ENCODE results near the gene FAM107B. TPM values are rescaled to one million over a fixed set of nuclear protein-coding genes. Genes with fewer than 3 reads are reported as not detected.
"Not testable (repeated sequence)": the region's sequence is repeated elsewhere in the genome, so short reads cannot be mapped to it uniquely, and the experiment has no call there.

The FAM107B gene
- total RNA-seq, 1 donor from 2014 or later: 286 TPM

GRCh38 chr10:14820775-14821154 lies 46.1 kb upstream of the FAM107B start:
- Mint-ChIP-seq H3K9me3 (no peaks in the 10 kb centered on the region), H3K27me3 (no peaks in the 10 kb centered on the region), H3K4me1 (peaks cover 15% of the 10 kb centered on the region), H3K27ac (no peak overlapping the region), H3K36me3 (ENCODE audit: low read depth) (no peaks in the 10 kb centered on the region), H3K4me3 (no peak overlapping the region)
- ChIA-PET POLR2A (no interaction called here), CTCF (no interaction called here)
- ATAC-seq (ENCODE audit: low read depth) (no peak), DNase-seq (no peak)
- intact Hi-C loops (cut with micrococcal nuclease): loop anchor here (5.0 kb wide), 1 partner anchor 233 kb away; no protein-coding TSS in a partner anchor
- no peak for TF ChIP-seq CTCF (IDR thresholded peaks at IDR 0.05)

- Mint-ChIP-seq H3K4me3 (no peak overlapping the region), H3K4me1 (peaks cover 13% of the 10 kb centered on the region), H3K27me3 (no peaks in the 10 kb centered on the region), H3K9me3 (no peaks in the 10 kb centered on the region), H3K36me3 (ENCODE audit: low read depth) (no peaks in the 10 kb centered on the region), H3K27ac (peak overlapping the region; percentile 46)
- CTCF ChIA-PET: interaction anchor here (0.6 to 1.4 kb wide), 4 partner anchors 10 to 283 kb away, joined by 3 to 4 read pairs (median 3); no protein-coding TSS in a partner anchor
- no peak for TF ChIP-seq CTCF (IDR thresholded peaks at IDR 0.05)
- ATAC-seq (ENCODE audit: low read depth) (no peak), DNase-seq (no peak)
- POLR2A ChIA-PET: no interaction called here
- intact Hi-C loops (cut with micrococcal nuclease): loop anchor here (5.0 kb wide), 1 partner anchor 233 kb away; no protein-coding TSS in a partner anchor
These were observed 45.5 kb upstream of the FAM107B start for GRCh38 chr10:14820010-14820774.

GRCh38 chr10:14816717-14817116 lies 42.0 kb upstream of the FAM107B start:
- H3K27ac Mint-ChIP-seq; ATAC-seq (ENCODE audit: low read depth); CTCF ChIA-PET; H3K36me3 Mint-ChIP-seq (ENCODE audit: low read depth); H3K4me1 Mint-ChIP-seq; H3K27me3 Mint-ChIP-seq; H3K4me3 Mint-ChIP-seq; DNase-seq; H3K9me3 Mint-ChIP-seq: not testable (repeated sequence)
- POLR2A ChIA-PET: interaction anchor here (0.7 kb wide), 1 partner anchor 1016 kb away, joined by 7 read pairs; no protein-coding TSS in a partner anchor
- intact Hi-C loops (cut with micrococcal nuclease): loop anchor here (1.0 kb wide), 1 partner anchor 67 kb away; no protein-coding TSS in a partner anchor

GRCh38 chr10:14815681-14816080 lies 41.0 kb upstream of the FAM107B start:
- Mint-ChIP-seq H3K36me3 (ENCODE audit: low read depth) (no peaks in the 10 kb centered on the region), H3K4me3 (no peak overlapping the region), H3K9me3 (no peaks in the 10 kb centered on the region), H3K27ac (no peak overlapping the region), H3K27me3 (no peaks in the 10 kb centered on the region), H3K4me1 (peaks cover 10% of the 10 kb centered on the region)
- TF ChIP-seq CTCF (IDR thresholded peaks at IDR 0.05): no peak
- CTCF ChIA-PET: interaction anchor here (0.6 kb wide), 1 partner anchor 116 kb away, joined by 5 read pairs; no protein-coding TSS in a partner anchor
- ATAC-seq (ENCODE audit: low read depth) (no peak), DNase-seq (no peak)
- intact Hi-C loops (cut with micrococcal nuclease): loop anchor here (1.0 kb wide), 1 partner anchor 66 kb away; no protein-coding TSS in a partner anchor
- POLR2A ChIA-PET: interaction anchor here (0.7 kb wide), 1 partner anchor 264 kb away, joined by 5 read pairs; no protein-coding TSS in a partner anchor

- H3K27ac Mint-ChIP-seq: no peak overlapping the region
- ChIA-PET POLR2A (no interaction called here), CTCF (no interaction called here)
- H3K27me3 Mint-ChIP-seq: no peaks in the 10 kb centered on the region
- intact Hi-C loops (cut with micrococcal nuclease): loop anchor here (2.0 kb wide), 1 partner anchor 13 kb away; no protein-coding TSS in a partner anchor
- ATAC-seq (ENCODE audit: low read depth): no peak
- DNase-seq: no peak
- no peaks in the 10 kb centered on the region for H3K36me3 Mint-ChIP-seq (ENCODE audit: low read depth)
- H3K4me1 Mint-ChIP-seq: peaks cover 11% of the 10 kb centered on the region
- no peak for TF ChIP-seq CTCF (IDR thresholded peaks at IDR 0.05)
- H3K4me3 Mint-ChIP-seq: no peak overlapping the region
- H3K9me3 Mint-ChIP-seq: no peaks in the 10 kb centered on the region
These were observed 37.6 kb upstream of the FAM107B start for GRCh38 chr10:14812271-14812670.

Data from activated B cell treated with CpG ODN at 0.5 μM for 24 hours (primary cell).